A549 (cell line): ENCODE results near the gene FAM107A. TPM values are rescaled to one million over a fixed set of nuclear protein-coding genes. Genes with fewer than 3 reads are reported as not detected.

ENCODE experiments used
- ATAC-seq, 2 experiments: fragments of 200-7000 bp in 1 of 2; fragments of >200 bp in 1 of 2; cut with Nextera tagmentation in 1 of 2; cut with Tn5 transposase in 1 of 2; 3 replicates each; pipeline versions ENCODE4 v1.8.0 to v1.9.1; 2018 to 2020; ENCODE audit warnings: mild to moderate bottlenecking in 1 of 2, moderate library complexity in 1 of 2
- CTCF ChIA-PET: fragments of 300-600 bp; sonication (Branson Sonifier 250); formaldehyde crosslinking; extraction: SDS; loops from one replicate; lab custom pipeline; 2021; ENCODE audit warnings: antibody characterized with exemption, inconsistent platforms; lab: Yijun Ruan, JAX
- POLR2A ChIA-PET: fragments of 350-600 bp; formaldehyde crosslinking; extraction: SDS; loops from one replicate; lab custom pipeline; 2021; ENCODE audit warnings: antibody characterized with exemption, inconsistent platforms; lab: Yijun Ruan, JAX
- DNase-seq, 2 experiments: peaks; one replicate each; pipeline versions ENCODE4 v3.0.0 to v3.0.0-alpha.2; 2011 to 2016; ENCODE audit warnings: low read depth in 1 of 2, low spot score in 1 of 2
- FAIRE-seq: peaks from 2 replicates; lab custom pipeline; 2011; peaks lifted over from hg19 to GRCh38; lab: Jason Lieb, UNC
- H3K27ac ChIP-seq, 2 experiments: fragments of >200 bp; sonication (Bioruptor Twin); formaldehyde crosslinking; 3 replicates each; pipeline ENCODE4 v1.5.1; 2016 to 2017
- H3K4me1 ChIP-seq: fragments of >200 bp; sonication (Bioruptor Twin); formaldehyde crosslinking; 3 replicates; pipeline ENCODE4 v1.6.1; 2016
- H3K4me2 ChIP-seq: fragments of >200 bp; sonication (Bioruptor Twin); formaldehyde crosslinking; 3 replicates; pipeline ENCODE4 v1.6.1; 2016
- H3K4me3 ChIP-seq: fragments of >200 bp; sonication (Bioruptor Twin); formaldehyde crosslinking; 3 replicates; pipeline ENCODE4 v1.5.1; 2016
- H3K9me3 ChIP-seq: fragments of >200 bp; sonication (Bioruptor Twin); formaldehyde crosslinking; 3 replicates; pipeline ENCODE4 v1.6.1; 2016
- BHLHE40 ChIP-seq: IDR thresholded peaks from 2 replicates; pipeline ENCODE4 v1.6.1; 2012; ENCODE audit warnings: low read depth, low read length, inconsistent platforms
- CBX8 ChIP-seq: fragments of 200-600 bp; sonication (generic); IDR thresholded peaks from 2 replicates; pipeline ENCODE4 v1.6.1; 2016
- CEBPB ChIP-seq, 2 experiments: fragments of >200 bp in 1 of 2; sonication (Bioruptor Twin) in 1 of 2; formaldehyde crosslinking in 1 of 2; IDR thresholded peaks; 2 replicates each; pipeline ENCODE4 v1.6.1; 2012 to 2016
- CHD2 ChIP-seq: fragments of 150-350 bp; IDR thresholded peaks from 2 replicates; pipeline ENCODE4 v1.6.1; 2014; ENCODE audit warnings: low read length; ENCODE audit not compliant: partially characterized antibody
- ELK1 ChIP-seq: fragments of 150-350 bp; IDR thresholded peaks from 2 replicates; pipeline ENCODE4 v1.6.1; 2014; ENCODE audit warnings: low read depth, mild to moderate bottlenecking, low read length
- ESRRA ChIP-seq: fragments of 150-350 bp; IDR thresholded peaks from 2 replicates; pipeline ENCODE4 v1.6.1; 2014; ENCODE audit warnings: mild to moderate bottlenecking, low read length, borderline replicate concordance
- GATA3 ChIP-seq: IDR thresholded peaks from 2 replicates; pipeline ENCODE4 v1.6.1; 2012; ENCODE audit warnings: borderline replicate concordance
- HOXA7 ChIP-seq: fragments of 250-450 bp; sonication (Bioruptor Pico); IDR thresholded peaks from 2 replicates; pipeline ENCODE4 v1.5.0; 2020; ENCODE audit warnings: mild to moderate bottlenecking, moderate library complexity
- HOXB13 ChIP-seq: fragments of 250-450 bp; sonication (Bioruptor Pico); IDR thresholded peaks from 2 replicates; pipeline ENCODE4 v1.5.0; 2020; ENCODE audit warnings: low read depth, mild to moderate bottlenecking, moderate library complexity
- HOXB5 ChIP-seq: fragments of 250-450 bp; sonication (Bioruptor Pico); IDR thresholded peaks from 2 replicates; pipeline ENCODE4 v1.5.0; 2020; ENCODE audit warnings: mild to moderate bottlenecking, moderate library complexity
- KDM1A ChIP-seq: fragments of 200-600 bp; sonication (generic); IDR thresholded peaks from 2 replicates; pipeline ENCODE4 v1.6.1; 2016; ENCODE audit warnings: low read depth, mild to moderate bottlenecking
- MAX ChIP-seq: IDR thresholded peaks from 2 replicates; pipeline ENCODE4 v1.6.1; 2012
- NPAS2 ChIP-seq: fragments of 250-450 bp; sonication (Bioruptor Pico); IDR thresholded peaks from 2 replicates; pipeline ENCODE4 v1.8.0; 2022; ENCODE audit warnings: mild to moderate bottlenecking, moderate library complexity, borderline replicate concordance
- REST ChIP-seq: fragments of 200-600 bp; sonication (generic); IDR thresholded peaks from 2 replicates; pipeline ENCODE4 v1.6.1; 2016; ENCODE audit warnings: antibody characterized with exemption, mild to moderate bottlenecking, moderate library complexity
- TP53 ChIP-seq: fragments of 250-450 bp; sonication (Bioruptor Pico); IDR thresholded peaks from 2 replicates; pipeline ENCODE4 v1.5.0; 2021; ENCODE audit warnings: mild to moderate bottlenecking, moderate library complexity
- ZC3H11A ChIP-seq: fragments of 450-650 bp; IDR thresholded peaks from 2 replicates; pipeline ENCODE4 v1.6.1; 2014; ENCODE audit warnings: antibody characterized with exemption, mild to moderate bottlenecking
- ZFP36 ChIP-seq: fragments of 450-650 bp; IDR thresholded peaks from 2 replicates; pipeline ENCODE4 v1.6.1; 2014; ENCODE audit warnings: borderline replicate concordance; ENCODE audit not compliant: partially characterized antibody
- ZSCAN20 ChIP-seq: fragments of 250-450 bp; sonication (Bioruptor Pico); IDR thresholded peaks from 2 replicates; pipeline ENCODE4 v1.8.0; 2022; ENCODE audit warnings: mild to moderate bottlenecking, moderate library complexity
- WGBS: methylation state at CpG from one replicate; pipeline ENCODE4 v1.1.6; 2017; ENCODE audit errors: missing lambda C conversion rate; 5-methylcytosine and 5-hydroxymethylcytosine counted together
- polyA plus RNA-seq, 4 experiments: library from polyadenylated mRNA; depleted of rRNA in 3 of 4; stranded (reverse); fragments of >200 nt; fragmentation: RNase III in 1 of 4; extraction: RNeasy Plus Mini Kit Qiagen cat#74134 plus additional on column Dnase treatment in 1 of 4; gene quantifications; 2 replicates in 3 of 4; 3 replicates in 1 of 4; pipeline ENCODE4 v1.2.3, GENCODE V29; 2011 to 2017

The FAM107A gene
- polyA plus RNA-seq, 2 of the 4 experiments (the other 2 are of a cell fraction) = 0.04 TPM; not detected in 1

- CTCF ChIA-PET = interaction anchor here (0.6 to 1.3 kb wide), 5 partner anchors 12 to 195 kb away, joined by 3 to 4 read pairs (median 4); no protein-coding TSS in a partner anchor
- ATAC-seq = no peak
These were observed 20.6 kb upstream of the FAM107A start for GRCh38 chr3:58597770-58598310.

GRCh38 chr3:58596834-58597518 is 19.8 kb upstream of the FAM107A start:
- 32% methylated on average over 4 of the region's 4 CpGs for WGBS
- Histone ChIP-seq H3K4me1 (no peaks in the 10 kb centered on the region), H3K4me3 (no peak overlapping the region), H3K4me2 (no peak overlapping the region), H3K27ac (no peak overlapping the region), H3K9me3 (no peaks in the 10 kb centered on the region)
- ChIA-PET CTCF (interaction anchor here (0.6 to 1.3 kb wide), 5 partner anchors 12 to 194 kb away, joined by 3 to 4 read pairs (median 4); no protein-coding TSS in a partner anchor), POLR2A (no interaction called here)
- DNase-seq = no peak
- TF ChIP-seq HOXB5 (CRISPR knock-in tag) = no peak
- no peak for TF ChIP-seq ZC3H11A
- TF ChIP-seq ZSCAN20 (CRISPR knock-in tag) = no peak
- no peak for TF ChIP-seq HOXB13
- TF ChIP-seq TP53 (CRISPR knock-in tag) = no peak
- no peak for TF ChIP-seq KDM1A
- TF ChIP-seq NPAS2 = no peak
- TF ChIP-seq GATA3 = no peak
- FAIRE-seq = no peak
- no peak for ATAC-seq

More at GRCh38 chr3:58597770-58598310, 20.6 kb upstream of the FAM107A start:
- H3K27ac ChIP-seq = no peak overlapping the region
- 89% methylated on average over 6 of the region's 6 CpGs for WGBS
- no peak overlapping the region for H3K4me3 ChIP-seq
- no peak overlapping the region for H3K4me2 ChIP-seq
- H3K4me1 ChIP-seq = no peaks in the 10 kb centered on the region
- POLR2A ChIA-PET = no interaction called here
- no peak for FAIRE-seq
- H3K9me3 ChIP-seq = no peaks in the 10 kb centered on the region
- DNase-seq = no peak
- 0 out of 4 replicates have a peak, but pooled peaks of 1 of the 2 experiments have one; percentile 11 for TF ChIP-seq CEBPB (IDR thresholded peaks at IDR 0.05)
- TF ChIP-seq ESRRA = no peak

GRCh38 chr3:58594117-58594516 is 16.9 kb upstream of the FAM107A start:
- Histone ChIP-seq H3K4me2 (no peak overlapping the region), H3K4me1 (no peaks in the 10 kb centered on the region), H3K4me3 (no peak overlapping the region), H3K27ac (no peak overlapping the region), H3K9me3 (no peaks in the 10 kb centered on the region)
- ATAC-seq (no peak), DNase-seq (no peak), FAIRE-seq (no peak)
- 40% methylated on average over 5 of the region's 5 CpGs for WGBS
- ChIA-PET CTCF (interaction anchor here (0.6 to 1.5 kb wide), 2 partner anchors 16 to 38 kb away, joined by 3 read pairs; no protein-coding TSS in a partner anchor), POLR2A (no interaction called here)
- TF ChIP-seq HOXA7 (CRISPR knock-in tag) (no peak), REST (no peak), ELK1 (no peak), BHLHE40 (no peak), ZSCAN20 (CRISPR knock-in tag) (no peak), ZFP36 (no peak), CEBPB (IDR thresholded peaks at IDR 0.05) (no peak), MAX (no peak), CHD2 (no peak), CBX8 (no peak)
